GM23248 (cell line): ENCODE measurements around the gene OR10V1.

Source experiments
- EZH2 ChIP-seq: fragments of 200-600 bp; sonication (generic); IDR thresholded peaks from 2 replicates; pipeline ENCODE4 v1.6.1; 2018; ENCODE audit warnings: antibody characterized with exemption, mild to moderate bottlenecking; ENCODE audit not compliant: insufficient read depth, poor library complexity, severe bottlenecking
- EZH2phosphoT487 ChIP-seq: fragments of 200-600 bp; sonication (generic); IDR thresholded peaks from 2 replicates; pipeline ENCODE4 v1.6.1; 2018; ENCODE audit warnings: antibody characterized with exemption, moderate library complexity, mild to moderate bottlenecking, low read depth; ENCODE audit not compliant: insufficient read depth

- TF ChIP-seq EZH2 (no peak), EZH2phosphoT487 (no peak)
Observed at GRCh38 chr11:59705294-59705693, 8.4 kb downstream of the OR10V1 start.
